Peyer's patch (tissue), 4 donors: ENCODE measurements around the gene COMMD7. TPM values are rescaled to one million over a fixed set of nuclear protein-coding genes. Genes with fewer than 3 reads are reported as not detected.

Experiments used
- DNase-seq, 3 donors: peaks; one replicate each; pipeline ENCODE4 v3.0.0-alpha.2; 2017 to 2019
- H3K27ac ChIP-seq, 4 donors: fragments of 200-600 bp; sonication (generic); one replicate each; pipeline ENCODE4 v1.5.1; 2016 to 2019
- H3K27me3 ChIP-seq, 2 donors: fragments of 200-600 bp; sonication (generic); one replicate each; pipeline ENCODE4 v1.5.1; 2019
- H3K36me3 ChIP-seq, 3 donors: fragments of 200-600 bp; sonication (generic); one replicate each; pipeline ENCODE4 v1.5.1; 2016 to 2019
- H3K4me1 ChIP-seq, 4 donors: fragments of 200-600 bp; sonication (generic); one replicate each; pipeline ENCODE4 v1.5.1; 2016 to 2019
- H3K4me3 ChIP-seq, 4 donors: fragments of 200-600 bp; sonication (generic); 1 replicate in 3 of 4; 2 replicates in 1 of 4; pipeline ENCODE4 v1.5.1; 2016 to 2019; ENCODE audit warnings: mild to moderate bottlenecking in 1 of 4
- H3K9me3 ChIP-seq, 4 donors: fragments of 200-600 bp; sonication (generic); one replicate each; pipeline ENCODE4 v1.5.1; 2016 to 2019; ENCODE audit warnings: mild to moderate bottlenecking in 1 of 4
- CTCF ChIP-seq, 6 experiments: fragments of 450-650 bp in 4 of 6; fragments of 200-600 bp in 2 of 6; sonication (generic) in 1 of 6; IDR thresholded peaks; one replicate each; pipeline ENCODE4 v1.5.1; 2017 to 2019; ENCODE audit warnings: antibody characterized with exemption in 6 of 6, mild to moderate bottlenecking in 3 of 6, moderate library complexity in 1 of 6
- POLR2A ChIP-seq, 2 donors: fragments of 450-650 bp; IDR thresholded peaks; one replicate each; pipeline ENCODE4 v1.5.1; 2017; ENCODE audit warnings: antibody characterized with exemption in 2 of 2, mild to moderate bottlenecking in 2 of 2, moderate library complexity in 2 of 2
- total RNA-seq, 4 donors: library from RNA; depleted of rRNA; stranded (reverse); fragments of >200 nt; gene quantifications; one replicate each; pipeline ENCODE4 v1.1.0, GENCODE V29; 2016

COMMD7 gene
- total RNA-seq, 4 donors from 2014 or later, result 7.9 to 16.3 (median 10.5) TPM

DNA sequence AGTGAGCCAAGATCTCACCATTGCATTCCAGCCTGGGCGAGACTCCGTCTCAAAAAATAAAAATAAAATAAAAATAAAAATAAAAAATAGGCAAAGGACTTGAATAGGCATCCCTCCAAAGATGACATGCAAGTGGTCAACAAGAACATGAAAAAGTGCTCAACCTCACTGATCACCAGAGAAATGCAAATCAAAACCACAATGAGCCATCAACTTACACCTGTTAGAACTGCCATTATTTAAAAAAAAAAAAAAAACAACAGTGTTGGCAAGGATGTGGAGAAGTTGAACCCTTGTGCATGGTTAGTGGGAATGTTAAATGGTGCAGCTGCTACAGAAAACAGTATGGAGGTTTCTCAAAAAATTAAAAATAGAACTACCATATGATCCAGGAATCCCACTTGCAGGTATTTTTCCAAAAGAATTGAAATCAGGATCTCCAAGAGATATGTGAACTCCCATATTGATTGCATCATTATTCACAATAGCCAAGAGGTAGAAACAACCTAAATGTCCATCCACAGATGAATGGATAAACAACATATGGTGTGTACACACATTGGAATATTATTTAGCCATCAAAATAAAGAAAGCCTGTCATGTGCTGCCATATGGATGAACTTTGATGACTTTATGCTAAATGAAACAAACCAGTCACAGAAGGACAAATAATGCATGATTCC lies 72.4 kb downstream of the COMMD7 start:
- TF ChIP-seq POLR2A (IDR thresholded peaks at IDR 0.05), result no peak
- no peak for TF ChIP-seq CTCF (IDR thresholded peaks at IDR 0.05)
- H3K27me3 ChIP-seq, result no peaks in the 10 kb centered on the region
- H3K9me3 ChIP-seq, result no peaks in the 10 kb centered on the region
- H3K36me3 ChIP-seq, result no peaks in the 10 kb centered on the region
- DNase-seq, result no peak
- peaks cover 0 to 5% (median under 1%) of the 10 kb centered on the region in 4 donors for H3K4me1 ChIP-seq
- H3K4me3 ChIP-seq, result no peak overlapping the region
- H3K27ac ChIP-seq, result no peak overlapping the region

DNA sequence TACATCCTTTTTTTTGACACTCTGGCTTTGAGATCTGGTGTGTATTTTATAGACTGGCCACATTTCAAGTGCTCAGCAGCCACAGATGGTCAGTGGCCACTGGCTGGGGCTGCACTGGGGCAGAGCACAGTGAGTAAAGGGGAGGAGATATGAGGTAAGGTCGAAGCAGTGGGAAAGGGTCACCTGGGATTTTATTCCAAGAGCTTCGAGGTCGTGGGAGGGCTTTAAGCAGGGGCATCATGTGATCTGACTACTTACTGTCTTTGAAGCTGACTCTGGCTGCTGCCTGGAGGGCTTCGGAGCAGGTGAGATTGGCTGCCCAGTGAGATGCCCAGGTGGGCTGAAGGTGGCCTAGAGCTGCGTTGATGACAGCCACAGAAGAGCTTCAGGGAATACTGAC lies 76.2 kb downstream of the COMMD7 start:
- H3K27me3 ChIP-seq, result no peaks in the 10 kb centered on the region
- H3K9me3 ChIP-seq, result no peaks in the 10 kb centered on the region
- H3K4me3 ChIP-seq, result no peak overlapping the region
- peaks cover 0 to 8% (median 0%) of the 10 kb centered on the region in 4 donors for H3K4me1 ChIP-seq
- no peaks in the 10 kb centered on the region for H3K36me3 ChIP-seq
- H3K27ac ChIP-seq, result no peak overlapping the region
- DNase-seq, result no peak
- TF ChIP-seq POLR2A (IDR thresholded peaks at IDR 0.05), result no peak
- TF ChIP-seq CTCF (IDR thresholded peaks at IDR 0.05), result no peak

GRCh38 chr20:32664678-32665159 lies 78.5 kb downstream of the COMMD7 start:
- Histone ChIP-seq H3K9me3 (no peaks in the 10 kb centered on the region), H3K4me1 (peaks cover 0 to 8% (median 0%) of the 10 kb centered on the region in 4 donors), H3K36me3 (no peaks in the 10 kb centered on the region), H3K4me3 (no peak overlapping the region), H3K27ac (no peak overlapping the region), H3K27me3 (no peaks in the 10 kb centered on the region)
- no peak for DNase-seq
- TF ChIP-seq CTCF (IDR thresholded peaks at IDR 0.05), result no peak
- no peak for TF ChIP-seq POLR2A (IDR thresholded peaks at IDR 0.05)

GRCh38 chr20:32664012-32664677 lies 79.1 kb downstream of the COMMD7 start:
- Histone ChIP-seq H3K4me1 (peaks cover 0 to 8% (median 0%) of the 10 kb centered on the region in 4 donors), H3K36me3 (no peaks in the 10 kb centered on the region), H3K27me3 (no peaks in the 10 kb centered on the region), H3K4me3 (no peak overlapping the region), H3K9me3 (no peaks in the 10 kb centered on the region), H3K27ac (no peak overlapping the region)
- TF ChIP-seq POLR2A (IDR thresholded peaks at IDR 0.05) (no peak), CTCF (IDR thresholded peaks at IDR 0.05) (no peak)
- no peak for DNase-seq

DNA sequence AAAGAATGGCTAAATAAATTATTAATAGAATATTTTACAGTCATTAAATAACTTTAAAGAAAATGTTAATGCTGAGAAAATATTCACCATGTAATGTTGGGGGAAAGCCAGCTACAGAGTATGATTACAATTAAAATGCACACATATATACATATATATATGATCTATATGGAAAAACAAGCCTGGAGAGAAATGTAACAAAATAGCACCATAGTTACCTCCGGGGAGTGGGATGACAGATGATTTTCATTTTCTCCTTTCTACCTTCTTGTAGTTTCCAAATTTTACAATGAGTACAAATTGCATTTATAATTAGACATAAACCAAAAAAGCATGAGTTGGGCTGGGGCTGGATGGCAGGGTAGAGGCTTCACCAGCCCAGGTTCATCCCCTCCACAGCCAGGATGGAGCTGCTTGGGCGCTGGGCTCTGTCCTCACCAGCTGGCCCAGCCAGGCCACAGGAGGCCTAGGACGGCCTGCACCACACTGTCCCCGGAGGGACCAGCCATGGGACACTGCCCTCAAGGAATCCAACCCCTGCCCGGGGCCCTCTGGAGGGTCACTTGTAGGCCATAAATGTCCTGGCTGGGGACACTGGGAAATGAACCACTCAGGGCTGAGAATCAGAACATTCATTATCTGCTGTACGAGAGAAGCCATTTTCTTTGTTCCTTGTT lies 79.8 kb downstream of the COMMD7 start:
- Histone ChIP-seq H3K36me3 (no peaks in the 10 kb centered on the region), H3K9me3 (no peaks in the 10 kb centered on the region), H3K27ac (no peak overlapping the region), H3K4me1 (peaks cover 0 to 8% (median 0%) of the 10 kb centered on the region in 4 donors), H3K27me3 (no peaks in the 10 kb centered on the region), H3K4me3 (no peak overlapping the region)
- TF ChIP-seq CTCF (IDR thresholded peaks at IDR 0.05) (no peak), POLR2A (IDR thresholded peaks at IDR 0.05) (no peak)
- DNase-seq, result no peak
